Stomach smooth muscle (tissue), 2 donors: ENCODE data around the gene CDYL.

Experiments used
- H3K27ac ChIP-seq: one replicate; pipeline ENCODE4 v1.7.0; 2013; ENCODE audit warnings: mild to moderate bottlenecking, low read length, inconsistent platforms
- H3K27me3 ChIP-seq, 2 donors: one replicate each; pipeline ENCODE4 v1.7.0; 2013; ENCODE audit warnings: low read length in 2 of 2; ENCODE audit not compliant: insufficient read depth in 2 of 2, control insufficient read depth in 1 of 2
- H3K36me3 ChIP-seq, 2 donors: one replicate each; pipeline ENCODE4 v1.7.0; 2013; ENCODE audit warnings: low read length in 2 of 2; ENCODE audit not compliant: control insufficient read depth in 2 of 2, insufficient read depth in 2 of 2
- H3K4me1 ChIP-seq: one replicate; pipeline ENCODE4 v1.7.0; 2013; ENCODE audit warnings: low read length; ENCODE audit not compliant: control insufficient read depth, insufficient read depth
- H3K4me3 ChIP-seq, 2 donors: one replicate each; pipeline ENCODE4 v1.7.0; 2013; ENCODE audit warnings: low read length in 2 of 2
- H3K9ac ChIP-seq, 2 donors: one replicate each; pipeline ENCODE4 v1.7.0; 2013; ENCODE audit warnings: low read length in 2 of 2, mild to moderate bottlenecking in 1 of 2
- H3K9me3 ChIP-seq, 2 donors: one replicate each; pipeline ENCODE4 v1.7.0; 2013; ENCODE audit warnings: low read length in 2 of 2; ENCODE audit not compliant: control insufficient read depth in 2 of 2
- donor health status: healthy.
- donor health status: Pancreatic carcinoma.

Gene CDYL

DNA sequence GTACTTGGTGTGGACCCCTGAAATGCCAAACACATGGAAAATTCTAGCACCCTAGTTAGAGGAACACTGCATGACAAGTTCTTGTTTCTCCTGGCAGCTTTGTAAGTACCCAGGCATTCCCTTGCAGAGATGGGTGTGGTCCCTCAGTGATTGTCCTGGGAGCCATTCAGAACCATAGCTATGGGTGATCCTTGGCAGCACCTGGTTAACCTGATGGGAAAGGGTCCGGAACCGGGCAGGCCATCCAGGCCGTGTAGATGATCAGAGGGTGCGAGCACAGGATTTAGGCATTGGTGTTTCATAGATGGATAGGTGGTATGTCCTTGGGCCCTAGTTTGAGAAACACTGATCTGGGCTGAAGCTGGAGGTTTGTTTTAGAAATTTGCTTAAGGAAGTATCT is 131.9 kb downstream of the CDYL start:
- Histone ChIP-seq H3K36me3 (peaks cover 3% of the 10 kb centered on the region in 2 donors), H3K4me3 (no peak overlapping the region), H3K27ac (no peak overlapping the region), H3K4me1 (no peaks in the 10 kb centered on the region), H3K9me3 (no peaks in the 10 kb centered on the region), H3K27me3 (no peaks in the 10 kb centered on the region), H3K9ac (no peak overlapping the region)

DNA sequence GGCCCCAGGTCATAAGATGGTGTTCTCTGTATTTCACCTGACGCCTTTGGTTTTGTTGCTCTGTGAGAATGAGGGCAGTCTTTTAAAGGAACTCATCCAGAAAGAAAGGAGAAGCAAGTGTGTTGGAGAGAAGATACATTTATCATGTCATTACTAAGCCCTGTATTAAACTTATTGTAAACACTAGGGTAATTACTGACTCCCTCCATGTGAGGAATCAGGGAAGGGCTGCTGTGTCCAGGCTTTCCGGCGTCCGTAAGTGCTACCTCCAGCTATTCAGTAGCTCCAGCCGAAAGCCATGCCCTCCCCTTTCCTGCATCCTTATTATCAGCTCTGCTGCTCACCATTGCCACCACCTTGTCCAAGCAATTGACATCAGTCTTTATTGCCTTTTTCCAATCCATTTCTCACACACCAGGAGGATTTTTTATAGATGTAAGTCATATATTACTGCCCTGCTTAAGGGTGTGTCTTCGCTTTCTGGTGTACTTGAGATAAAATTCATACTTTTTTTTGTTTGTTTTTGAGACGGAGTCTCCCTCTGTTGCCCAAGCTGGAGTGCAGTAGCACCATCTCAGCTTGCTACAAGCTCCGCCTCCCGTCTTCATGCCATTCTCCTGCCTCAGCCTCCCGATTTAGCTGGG is 133.0 kb downstream of the CDYL start:
- Histone ChIP-seq H3K9me3 (no peaks in the 10 kb centered on the region), H3K36me3 (peaks cover 3% of the 10 kb centered on the region in 2 donors), H3K27ac (no peak overlapping the region), H3K4me1 (peaks cover 7% of the 10 kb centered on the region), H3K4me3 (no peak overlapping the region), H3K27me3 (no peaks in the 10 kb centered on the region), H3K9ac (no peak overlapping the region)

DNA sequence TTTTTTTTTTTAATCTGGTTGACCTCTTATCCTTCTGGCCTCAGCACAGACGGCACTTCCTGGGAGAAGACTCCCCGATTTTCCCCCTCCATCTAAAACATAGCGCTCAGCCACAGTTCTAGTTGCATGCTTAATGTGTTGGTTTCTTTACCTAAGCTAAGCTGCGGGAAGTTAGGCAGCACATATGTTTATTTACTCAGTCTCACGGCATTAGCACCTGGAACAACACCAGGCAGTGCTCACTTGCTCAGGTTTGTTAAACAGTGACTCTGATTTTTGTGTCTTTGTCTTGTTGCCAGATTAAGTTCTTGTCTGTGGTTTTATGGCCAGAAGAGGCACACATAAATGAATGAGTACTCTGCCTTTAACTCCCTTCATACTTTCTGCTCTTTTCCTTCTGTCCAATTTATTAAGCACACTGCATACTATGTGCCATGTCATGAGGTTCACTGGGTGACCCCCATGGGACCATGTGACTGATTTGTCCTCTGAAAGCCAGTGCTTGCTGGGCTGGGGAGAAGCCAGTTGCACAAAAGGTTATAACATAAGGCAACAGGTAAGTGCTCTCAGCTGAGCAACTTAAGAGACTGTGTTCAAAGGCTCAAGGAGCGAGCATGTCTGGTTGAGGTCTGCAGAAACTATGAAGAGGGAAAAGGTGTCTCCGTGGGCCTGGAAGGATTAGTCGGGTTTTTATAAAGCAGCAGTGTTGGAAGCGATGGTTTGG is 134.0 kb downstream of the CDYL start:
- no peak overlapping the region for H3K9ac ChIP-seq
- H3K36me3 ChIP-seq = peaks cover 0 to 3% of the 10 kb centered on the region in 2 donors
- no peaks in the 10 kb centered on the region for H3K9me3 ChIP-seq
- H3K27me3 ChIP-seq = no peaks in the 10 kb centered on the region
- H3K4me3 ChIP-seq = no peak overlapping the region
- no peak overlapping the region for H3K27ac ChIP-seq
- H3K4me1 ChIP-seq = peaks cover 15% of the 10 kb centered on the region

DNA sequence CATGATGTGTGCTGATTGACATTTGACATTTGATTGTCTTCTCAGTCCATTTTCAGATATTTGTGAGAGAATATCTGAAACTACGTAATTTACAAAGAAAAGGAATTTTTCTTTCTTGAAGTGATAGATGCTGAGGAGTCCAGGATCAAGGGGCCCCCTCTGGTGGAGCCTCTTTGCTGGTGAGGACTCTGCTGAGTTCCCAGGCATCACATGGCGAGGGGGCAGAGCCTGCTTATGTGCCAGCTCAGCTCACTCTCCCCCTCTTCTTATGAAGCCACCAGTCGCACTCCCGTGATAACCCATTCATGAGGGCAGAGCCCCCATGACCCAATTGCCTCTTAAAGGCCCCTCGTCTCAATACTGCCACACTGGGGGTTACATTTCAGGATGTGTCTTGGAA is 136.4 kb downstream of the CDYL start:
- no peak overlapping the region for H3K9ac ChIP-seq
- H3K36me3 ChIP-seq = peaks cover 0 to 3% of the 10 kb centered on the region in 2 donors
- peaks cover 17% of the 10 kb centered on the region for H3K4me1 ChIP-seq

GRCh38 chr6:4913705-4914419 is 137.7 kb downstream of the CDYL start:
- Histone ChIP-seq H3K4me3 (peak overlapping the region; percentile 3 to 52), H3K27ac (no peak overlapping the region), H3K9me3 (no peaks in the 10 kb centered on the region), H3K36me3 (peaks cover 0 to 2% of the 10 kb centered on the region in 2 donors), H3K27me3 (no peaks in the 10 kb centered on the region), H3K9ac (no peak overlapping the region), H3K4me1 (peaks cover 17% of the 10 kb centered on the region)

More for the DNA sequence above, 136.4 kb downstream of the CDYL start:
- Histone ChIP-seq H3K27ac (no peak overlapping the region), H3K27me3 (no peaks in the 10 kb centered on the region), H3K4me3 (no peak overlapping the region), H3K9me3 (no peaks in the 10 kb centered on the region)

DNA sequence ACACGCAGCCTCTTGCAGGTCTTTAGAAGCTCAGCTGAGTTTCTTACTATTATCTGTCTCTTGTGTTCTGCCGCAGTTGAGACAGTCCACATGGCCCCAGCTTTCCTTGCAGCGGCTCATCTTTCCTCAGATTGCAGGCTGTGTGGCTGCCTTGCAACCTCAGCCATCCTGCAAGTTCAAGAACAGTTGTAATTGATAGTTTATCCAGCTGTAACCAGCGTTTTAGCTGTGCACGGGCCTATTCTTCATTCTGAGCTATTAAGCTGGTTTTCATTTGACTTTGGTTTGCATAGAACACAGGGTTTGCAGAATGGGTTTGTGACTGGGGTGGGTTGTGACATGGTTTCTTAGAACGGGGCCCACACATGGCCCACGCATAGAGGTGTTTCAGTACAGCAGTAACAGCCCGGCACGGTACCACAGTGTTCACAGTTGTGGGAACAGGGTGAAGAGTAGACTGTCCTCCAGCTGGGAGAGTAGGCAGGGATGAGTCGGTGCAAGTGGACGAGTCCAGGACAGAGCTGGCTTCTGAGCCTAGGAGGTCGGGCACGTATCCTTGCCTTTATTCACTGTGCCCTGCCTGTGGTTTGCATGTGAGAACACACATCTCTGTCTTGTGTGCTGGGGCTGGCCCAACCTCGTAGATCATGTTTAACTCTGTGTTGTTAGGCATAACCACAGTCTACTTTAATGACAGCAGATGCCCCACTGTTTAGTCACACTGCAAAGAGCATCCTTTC is 138.4 kb downstream of the CDYL start:
- Histone ChIP-seq H3K36me3 (no peaks in the 10 kb centered on the region), H3K9ac (no peak overlapping the region), H3K4me1 (peaks cover 17% of the 10 kb centered on the region), H3K4me3 (peak overlapping the region; percentile 3 to 52), H3K27me3 (no peaks in the 10 kb centered on the region), H3K9me3 (no peaks in the 10 kb centered on the region), H3K27ac (no peak overlapping the region)

DNA sequence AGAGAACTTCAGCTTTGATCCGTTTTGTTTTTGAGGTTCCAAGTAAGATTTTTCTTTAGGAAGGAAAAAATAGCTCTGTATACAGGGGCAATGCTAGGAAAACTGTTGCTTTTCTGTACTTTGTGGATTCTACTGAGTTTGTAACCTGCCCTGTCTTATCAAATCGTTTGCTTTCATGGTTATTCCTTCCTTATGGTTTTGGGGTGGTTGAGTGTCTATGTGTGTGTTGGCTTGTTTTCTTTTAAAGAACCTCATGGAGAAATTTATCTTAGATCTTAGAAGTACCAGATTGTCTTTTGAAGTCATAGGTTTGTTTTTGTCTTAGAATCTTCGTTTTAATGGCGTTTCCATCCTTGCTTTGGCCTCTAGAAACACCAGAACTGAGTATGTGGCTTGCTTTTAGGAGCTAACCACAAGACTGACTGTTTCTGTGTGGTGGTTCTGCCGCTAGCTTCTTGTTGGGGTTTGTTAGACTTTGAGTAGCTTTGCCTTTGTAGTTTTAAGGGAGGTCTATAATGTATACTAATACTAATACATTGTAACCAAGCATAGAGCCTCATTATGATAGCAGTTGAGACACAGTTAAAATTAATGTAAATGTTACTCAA is 140.9 kb downstream of the CDYL start:
- Histone ChIP-seq H3K4me3 (no peak overlapping the region), H3K27me3 (no peaks in the 10 kb centered on the region), H3K27ac (no peak overlapping the region), H3K36me3 (no peaks in the 10 kb centered on the region), H3K4me1 (peaks cover 17% of the 10 kb centered on the region), H3K9me3 (no peaks in the 10 kb centered on the region), H3K9ac (no peak overlapping the region)

GRCh38 chr6:4920914-4921410 is 144.8 kb downstream of the CDYL start:
- H3K27me3 ChIP-seq = no peaks in the 10 kb centered on the region
- no peak overlapping the region for H3K4me3 ChIP-seq
- H3K27ac ChIP-seq = no peak overlapping the region
- H3K9ac ChIP-seq = no peak overlapping the region
- no peaks in the 10 kb centered on the region for H3K4me1 ChIP-seq
- no peaks in the 10 kb centered on the region for H3K36me3 ChIP-seq
- no peaks in the 10 kb centered on the region for H3K9me3 ChIP-seq

DNA sequence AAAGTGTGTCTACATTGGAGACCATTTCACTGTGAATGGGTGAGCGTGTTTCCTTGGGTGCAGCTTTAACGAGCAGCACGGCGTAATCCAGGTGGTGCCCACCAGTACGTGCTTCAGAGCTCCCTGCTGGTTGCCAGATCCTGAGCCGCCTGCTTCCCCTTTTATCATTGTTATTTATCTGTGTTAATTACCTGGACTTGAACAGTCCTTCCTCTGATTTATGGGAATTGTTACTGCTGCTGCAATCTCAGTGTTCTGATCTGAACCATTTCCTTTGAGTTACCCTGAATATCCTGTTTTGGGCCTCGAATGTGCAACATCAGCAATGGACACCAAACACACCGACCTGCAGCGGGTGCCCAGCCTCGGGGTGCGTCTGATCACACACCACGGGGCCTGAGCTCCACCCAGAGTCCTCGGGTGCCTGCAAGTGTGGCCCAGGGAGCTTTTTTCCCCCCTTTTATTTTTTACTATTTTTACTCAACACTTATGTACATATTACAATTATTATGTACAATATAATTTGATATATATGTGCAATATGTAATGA is 146.4 kb downstream of the CDYL start:
- Histone ChIP-seq H3K4me3 (no peak overlapping the region), H3K4me1 (no peaks in the 10 kb centered on the region), H3K27ac (no peak overlapping the region), H3K9ac (no peak overlapping the region), H3K27me3 (no peaks in the 10 kb centered on the region), H3K9me3 (no peaks in the 10 kb centered on the region), H3K36me3 (no peaks in the 10 kb centered on the region)

GRCh38 chr6:4923081-4923480 is 146.9 kb downstream of the CDYL start:
- no peak overlapping the region for H3K9ac ChIP-seq

More at GRCh38 chr6:4923081-4923480, 146.9 kb downstream of the CDYL start:
- Histone ChIP-seq H3K4me1 (no peaks in the 10 kb centered on the region), H3K27ac (no peak overlapping the region), H3K4me3 (no peak overlapping the region), H3K36me3 (no peaks in the 10 kb centered on the region), H3K27me3 (no peaks in the 10 kb centered on the region), H3K9me3 (no peaks in the 10 kb centered on the region)
